GM21723 (cell line): ENCODE data around the gene CLDN4.
"Not testable (repeated sequence)": the region's sequence is repeated elsewhere in the genome, so short reads cannot be mapped to it uniquely, and the experiment has no call there.

Experiments used
- ATAC-seq: cut with Tn5 transposase; IDR thresholded peaks from one replicate; pipeline ENCODE4 v1.9.1; 2021; ENCODE audit warnings: mild to moderate bottlenecking, moderate library complexity; ENCODE audit not compliant: unreplicated experiment

Gene CLDN4

GRCh38 chr7:73842067-73842976 is 11.5 kb downstream of the CLDN4 start, which contains the start of gene METTL27:
TSS of gene METTL27 (minus strand) at chr7:73842516. CDS start at chr7:73842140, 376 bp downstream.
- ATAC-seq = peak; percentile 93

DNA sequence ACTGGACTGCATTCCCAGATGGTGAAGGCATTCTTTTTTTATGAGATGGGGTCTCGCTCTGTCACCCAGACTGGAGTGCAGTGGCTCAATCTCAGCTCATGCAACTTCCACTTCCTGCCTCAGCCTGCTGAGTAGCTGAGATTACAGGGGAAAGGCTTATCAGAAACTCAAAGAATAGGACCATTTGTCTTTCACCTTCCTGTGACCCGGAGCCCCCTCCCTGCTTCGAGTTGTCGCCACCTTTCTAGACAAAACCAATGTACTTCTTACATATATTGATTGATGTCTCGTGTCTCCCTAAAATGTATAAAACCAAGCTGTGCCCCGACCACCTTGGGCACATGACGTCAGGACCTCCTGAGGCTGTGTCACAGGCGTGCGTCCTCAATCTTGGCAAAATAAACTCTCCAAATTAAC is 13.3 kb downstream of the CLDN4 start:
- ATAC-seq = no peak

- ATAC-seq = no peak
Observed at GRCh38 chr7:73844848-73845460, 14.2 kb downstream of the CLDN4 start.

GRCh38 chr7:73845701-73846195 is 15.0 kb downstream of the CLDN4 start:
- not testable (repeated sequence) for ATAC-seq

- no peak for ATAC-seq
Observed at GRCh38 chr7:73847941-73848723, 17.3 kb downstream of the CLDN4 start.

GRCh38 chr7:73850781-73851207 is 20.0 kb downstream of the CLDN4 start:
- ATAC-seq = no peak

DNA sequence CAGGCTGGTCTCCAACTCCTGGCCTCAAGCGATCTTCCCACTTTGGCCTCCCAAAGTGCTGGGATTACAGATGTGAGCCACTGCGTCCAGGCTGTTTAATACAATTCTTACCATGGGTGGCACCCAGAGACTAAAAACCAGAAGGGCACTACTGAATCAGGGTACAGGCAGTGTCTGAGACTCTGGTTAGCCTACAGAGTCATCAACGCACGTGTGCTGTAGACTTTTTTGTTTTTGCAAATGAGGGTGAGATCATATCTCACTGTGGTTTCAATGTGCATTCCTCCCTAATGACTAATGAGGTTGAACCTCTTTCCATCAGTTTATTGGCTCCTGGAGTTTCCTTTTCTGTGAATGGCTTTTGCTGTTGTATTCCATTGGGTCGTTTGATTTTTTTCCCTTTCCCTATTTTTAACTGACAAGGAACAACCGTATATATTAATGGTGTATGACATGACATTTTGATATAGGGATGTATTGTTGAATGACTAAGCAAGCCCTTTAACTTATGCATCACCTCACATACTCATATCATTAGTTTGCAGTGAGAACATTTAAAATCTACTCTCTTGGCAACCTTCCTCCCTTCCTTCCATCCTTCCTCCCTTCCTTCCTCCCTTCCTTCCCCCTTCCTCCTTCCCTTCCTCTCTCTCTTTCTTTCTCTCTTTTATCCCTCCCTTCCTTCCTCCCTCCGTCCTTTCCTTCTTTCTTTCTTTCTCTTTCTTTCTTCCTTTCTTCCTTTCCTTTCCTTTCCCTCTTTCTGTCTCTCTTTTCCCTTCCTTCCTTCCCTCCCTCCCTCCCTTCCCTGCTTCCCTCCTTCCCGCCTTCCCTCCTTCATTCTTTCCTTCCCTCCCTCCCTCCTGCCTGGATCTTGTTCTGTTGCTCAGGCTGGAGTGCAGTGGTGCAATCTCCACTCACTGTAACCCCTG is 20.9 kb downstream of the CLDN4 start:
- peak; percentile 79 for ATAC-seq

GRCh38 chr7:73852500-73852899 is 21.7 kb downstream of the CLDN4 start:
- ATAC-seq = no peak

GRCh38 chr7:73856941-73857340 is 26.1 kb downstream of the CLDN4 start:
- ATAC-seq = no peak

GRCh38 chr7:73858807-73859206 is 28.0 kb downstream of the CLDN4 start:
- no peak for ATAC-seq

- ATAC-seq = no peak
Observed at GRCh38 chr7:73860859-73861258, 30.1 kb downstream of the CLDN4 start, which contains the start of gene TMEM270. TSS of gene TMEM270 (plus strand) at chr7:73861159. CDS start at chr7:73861195, 36 bp downstream.

GRCh38 chr7:73861305-73861704 is 30.5 kb downstream of the CLDN4 start:
- no peak for ATAC-seq

DNA sequence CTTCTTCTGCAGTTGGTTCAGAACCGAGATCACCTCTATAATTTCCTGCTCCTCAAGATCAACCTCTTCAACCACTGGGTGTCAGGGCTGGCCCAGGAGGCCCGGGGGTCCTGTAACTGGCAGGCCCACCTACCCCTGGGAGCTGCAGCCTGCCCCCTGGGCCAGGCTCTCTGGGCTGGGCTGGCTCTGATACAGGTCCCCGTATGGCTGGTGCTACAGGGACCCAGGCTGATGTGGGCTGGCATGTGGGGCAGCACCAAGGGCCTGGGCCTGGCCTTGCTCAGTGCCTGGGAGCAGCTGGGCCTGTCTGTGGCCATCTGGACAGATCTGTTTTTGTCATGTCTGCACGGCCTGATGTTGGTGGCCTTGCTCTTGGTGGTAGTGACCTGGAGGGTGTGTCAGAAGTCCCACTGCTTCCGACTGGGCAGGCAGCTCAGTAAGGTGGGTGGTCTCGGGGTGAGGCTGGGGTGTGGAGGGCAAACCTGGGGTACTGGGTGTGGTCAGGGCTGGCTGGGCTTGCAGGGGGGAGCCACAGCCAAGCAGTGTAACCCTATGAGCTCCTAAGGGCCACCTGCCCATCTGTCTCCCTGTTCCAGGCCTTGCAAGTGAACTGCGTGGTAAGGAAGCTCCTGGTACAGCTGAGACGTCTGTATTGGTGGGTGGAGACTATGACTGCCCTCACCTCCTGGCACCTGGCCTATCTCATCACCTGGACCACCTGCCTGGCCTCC is 34.4 kb downstream of the CLDN4 start:
- no peak for ATAC-seq

GRCh38 chr7:73865738-73866445 is 35.1 kb downstream of the CLDN4 start:
- ATAC-seq = no peak

DNA sequence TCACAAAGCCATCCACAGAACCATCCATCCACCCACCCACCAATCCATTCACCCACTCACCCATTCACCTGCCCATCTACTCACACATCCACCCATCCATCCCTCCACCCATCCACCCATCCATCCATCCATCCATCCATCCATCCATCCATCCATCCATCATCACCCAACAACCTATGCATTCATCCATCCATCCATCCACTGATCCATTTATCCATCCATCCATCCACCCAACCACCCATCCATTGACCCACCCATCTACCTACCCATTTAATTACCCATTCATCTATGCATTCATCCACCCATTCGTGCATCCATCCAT is 35.6 kb downstream of the CLDN4 start:
- ATAC-seq = no peak

DNA sequence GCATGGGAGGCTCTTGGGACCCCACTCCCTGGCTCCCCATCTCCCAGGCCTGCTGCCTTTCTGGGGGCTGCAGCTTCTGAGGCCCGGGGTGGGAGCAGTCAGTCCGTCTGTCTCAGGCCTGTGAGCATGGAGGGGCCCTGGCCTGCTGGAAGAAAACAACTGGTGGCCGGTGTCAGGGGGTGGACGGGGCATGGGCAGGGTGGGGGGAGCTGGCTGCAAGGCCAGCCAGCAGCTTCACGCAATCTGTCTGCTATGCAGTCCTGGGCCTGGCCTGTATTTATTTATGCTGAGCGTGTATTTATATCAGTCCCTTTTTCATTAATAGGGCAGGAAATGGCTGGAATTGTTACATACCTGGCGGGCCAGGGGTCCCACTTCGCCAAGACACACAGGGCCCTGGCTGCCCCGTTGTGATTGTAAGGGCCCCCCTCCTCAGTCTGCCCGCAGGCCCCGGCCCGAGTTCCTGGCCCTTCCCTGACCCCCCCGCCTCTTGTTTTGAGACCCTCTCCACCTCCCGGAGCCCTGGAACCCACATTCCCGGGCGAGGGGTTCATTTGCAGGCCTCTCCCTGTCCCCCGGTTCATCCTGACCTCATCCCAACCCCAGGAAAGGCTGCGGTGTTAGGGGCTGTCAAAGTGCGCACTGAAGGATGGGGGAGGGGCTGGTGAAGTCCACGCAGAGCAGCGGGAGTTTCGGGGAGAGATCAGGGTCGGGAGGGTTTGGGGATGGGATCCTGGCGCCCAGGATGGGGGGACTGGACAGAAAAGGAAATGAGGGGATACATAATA is 38.4 kb downstream of the CLDN4 start:
- ATAC-seq = no peak

DNA sequence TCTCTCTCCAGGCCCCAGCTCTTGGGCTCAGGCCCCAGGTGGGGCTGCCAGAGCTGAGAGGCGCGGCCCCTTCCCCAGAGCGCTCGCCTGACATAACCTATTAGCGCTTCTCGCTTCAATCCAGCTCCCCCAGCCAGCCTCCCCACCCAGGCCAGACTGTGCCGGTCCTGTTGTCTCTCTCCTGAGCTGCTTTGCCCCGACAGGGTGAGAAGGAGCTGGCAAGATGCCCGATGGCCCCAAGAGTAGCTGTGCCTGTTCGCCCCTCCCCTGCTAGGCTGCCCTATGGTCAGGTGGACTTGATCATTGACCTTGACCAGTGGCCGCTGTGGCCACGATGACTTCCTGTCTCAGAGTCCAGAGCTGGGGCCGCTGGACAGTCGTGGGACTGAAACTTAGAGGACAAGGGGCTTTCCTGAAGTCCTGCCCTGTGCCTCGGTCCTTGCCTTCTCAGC is 39.3 kb downstream of the CLDN4 start:
- no peak for ATAC-seq
